Measurements from ENCODE around the gene ABLIM2.

ABLIM2 gene

DNA sequence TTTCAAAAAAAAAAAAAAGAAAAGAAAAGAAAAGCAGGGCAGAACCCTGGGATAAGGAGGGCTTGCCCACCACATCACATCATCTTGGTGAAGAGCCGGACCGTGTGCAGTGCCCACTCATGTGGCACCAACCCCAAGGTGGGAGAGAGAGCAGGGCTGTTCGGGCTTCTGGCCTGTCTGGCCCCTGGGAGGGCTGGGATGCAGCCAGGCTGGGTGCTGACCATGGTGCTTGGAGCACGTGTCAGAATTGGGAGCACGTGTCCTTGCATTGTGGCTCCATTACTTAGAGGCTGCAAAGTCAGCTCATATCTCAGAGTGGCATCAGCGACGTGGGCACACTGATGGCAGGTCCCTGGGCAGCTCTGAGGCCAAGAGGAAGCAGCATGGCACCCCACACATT, 118.0 kb downstream of the ABLIM2 start:
- no peak for DNase-seq

DNA sequence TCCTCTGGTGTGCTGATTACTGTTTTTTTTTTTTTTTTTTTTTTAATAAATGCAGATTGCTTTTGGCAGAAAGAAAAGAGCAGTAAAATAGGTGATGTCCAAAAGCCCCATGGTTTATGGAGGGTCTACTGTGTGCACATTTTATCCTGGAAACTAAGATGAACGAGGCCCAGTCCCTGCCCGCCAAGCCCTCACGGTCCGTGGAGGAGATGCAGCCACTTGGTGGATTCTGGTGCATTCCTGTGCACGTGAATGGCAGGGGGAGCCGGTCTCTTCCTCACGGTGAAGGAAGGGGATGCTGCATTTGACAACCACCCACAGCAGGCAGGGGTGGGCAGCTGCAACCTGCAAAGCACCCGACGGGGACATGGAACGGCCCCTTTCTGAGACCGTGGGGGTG, 118.8 kb downstream of the ABLIM2 start:
- no peak for DNase-seq

DNA sequence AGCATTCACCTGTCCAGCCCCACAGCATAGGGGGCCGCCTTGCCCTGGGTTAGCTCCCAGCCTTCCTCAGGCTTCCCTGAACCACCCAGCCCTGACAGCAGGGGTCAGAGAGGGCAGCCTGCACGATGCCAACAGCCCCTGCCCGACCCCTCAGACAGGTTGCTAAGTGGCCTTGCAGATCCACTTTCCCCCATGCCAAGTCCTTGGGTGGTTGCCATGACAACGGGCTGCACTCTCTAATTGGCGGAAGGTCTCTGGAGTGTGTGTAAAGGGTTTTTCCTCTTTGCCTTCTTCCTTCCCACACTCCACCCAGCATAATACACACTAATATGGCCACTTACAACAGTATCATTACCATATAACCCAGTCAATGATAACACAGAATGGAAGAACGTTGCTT, 119.3 kb downstream of the ABLIM2 start:
- no peak for DNase-seq

DNA sequence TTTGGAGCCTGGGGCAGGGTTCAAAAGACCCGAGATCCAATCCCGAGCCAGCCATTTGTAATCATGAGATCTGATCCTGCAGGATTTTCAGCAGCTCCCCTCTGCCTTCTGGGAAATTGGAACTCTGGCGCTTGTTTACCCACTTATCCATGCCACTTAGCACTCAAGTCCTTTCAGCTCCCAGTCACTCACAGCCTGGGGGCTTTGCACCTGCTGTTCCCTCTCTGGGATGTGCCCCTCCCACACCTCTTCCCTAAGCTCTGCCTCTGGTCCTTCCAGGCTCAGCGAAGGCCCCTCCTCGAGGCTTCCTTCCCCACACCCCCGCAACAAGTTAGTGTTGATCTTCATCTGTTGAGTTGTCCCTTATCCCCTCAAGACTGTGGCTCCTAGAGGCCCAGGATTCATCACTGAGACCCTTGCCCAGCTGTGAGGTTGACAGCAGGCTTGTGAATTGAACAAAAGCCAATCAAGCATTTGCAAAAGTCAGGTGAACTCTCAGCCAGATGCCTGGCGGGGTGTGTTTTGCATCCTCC, 119.8 kb downstream of the ABLIM2 start:
- no peak for DNase-seq

DNA sequence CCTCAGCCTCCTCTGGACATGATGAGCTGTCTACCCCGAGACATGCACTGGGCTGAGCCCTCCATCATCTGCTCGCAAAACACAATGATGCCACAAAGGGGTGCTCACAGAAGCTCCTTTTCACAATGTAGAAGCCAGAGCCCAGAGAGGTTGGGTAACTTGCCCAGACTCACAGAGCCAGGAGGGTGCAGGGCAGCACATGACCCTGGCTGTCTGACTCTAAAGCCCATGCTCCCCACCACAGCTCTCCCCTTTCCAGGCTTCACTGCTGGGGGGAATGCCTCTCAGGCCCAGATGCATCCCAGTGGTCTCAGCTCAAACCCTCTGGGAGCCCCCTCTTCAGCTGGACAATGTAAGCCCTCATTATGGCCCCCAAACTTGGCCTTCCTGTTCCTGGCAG, 120.5 kb downstream of the ABLIM2 start:
- DNase-seq = no peak

DNA sequence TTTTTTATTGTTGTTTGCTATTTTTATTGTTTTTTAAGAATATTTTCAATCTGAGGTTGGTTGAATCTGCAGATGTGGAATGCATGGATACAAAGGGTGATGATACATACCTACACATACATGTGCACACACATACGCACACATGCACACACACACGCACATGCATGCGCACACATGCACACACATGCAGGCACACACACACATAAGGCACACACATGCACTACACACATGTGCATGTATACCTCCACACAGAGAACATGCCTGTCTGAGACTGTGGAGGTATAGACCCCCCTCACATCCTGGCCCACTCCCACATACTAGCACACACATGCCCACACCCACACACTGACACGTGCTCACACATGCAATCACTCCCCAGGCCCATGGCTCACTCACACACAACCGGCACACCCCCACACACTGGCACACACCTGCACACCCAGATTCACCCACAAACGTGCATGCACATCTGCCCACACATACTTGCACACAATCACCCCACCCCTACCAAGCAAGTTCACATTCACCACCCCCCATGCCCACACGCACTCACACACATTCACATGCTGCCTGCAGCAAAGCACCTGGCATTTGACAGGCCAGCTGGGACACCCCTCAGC, 121.4 kb downstream of the ABLIM2 start:
- DNase-seq = no peak

DNA sequence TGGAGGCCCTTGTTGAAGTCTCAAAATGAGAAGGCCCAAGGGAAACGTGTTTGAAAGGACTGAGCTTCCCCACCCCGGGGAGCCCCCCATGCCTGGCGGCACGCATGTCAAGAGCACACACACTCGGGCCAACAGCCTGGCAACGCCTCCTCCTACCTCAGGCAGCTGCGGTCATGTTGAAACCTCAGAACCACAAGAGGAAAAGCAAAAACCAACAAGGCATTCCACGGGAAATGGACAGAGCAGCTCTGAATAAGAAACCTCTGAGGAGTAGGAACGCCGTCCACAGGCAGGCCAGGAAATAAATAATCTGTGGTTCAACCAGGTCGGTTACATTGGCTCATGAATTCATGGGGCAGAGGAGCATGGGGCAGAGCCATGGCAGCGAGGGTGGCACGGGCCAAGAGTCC, 123.2 kb downstream of the ABLIM2 start:
- DNase-seq = peak; percentile 5

DNA sequence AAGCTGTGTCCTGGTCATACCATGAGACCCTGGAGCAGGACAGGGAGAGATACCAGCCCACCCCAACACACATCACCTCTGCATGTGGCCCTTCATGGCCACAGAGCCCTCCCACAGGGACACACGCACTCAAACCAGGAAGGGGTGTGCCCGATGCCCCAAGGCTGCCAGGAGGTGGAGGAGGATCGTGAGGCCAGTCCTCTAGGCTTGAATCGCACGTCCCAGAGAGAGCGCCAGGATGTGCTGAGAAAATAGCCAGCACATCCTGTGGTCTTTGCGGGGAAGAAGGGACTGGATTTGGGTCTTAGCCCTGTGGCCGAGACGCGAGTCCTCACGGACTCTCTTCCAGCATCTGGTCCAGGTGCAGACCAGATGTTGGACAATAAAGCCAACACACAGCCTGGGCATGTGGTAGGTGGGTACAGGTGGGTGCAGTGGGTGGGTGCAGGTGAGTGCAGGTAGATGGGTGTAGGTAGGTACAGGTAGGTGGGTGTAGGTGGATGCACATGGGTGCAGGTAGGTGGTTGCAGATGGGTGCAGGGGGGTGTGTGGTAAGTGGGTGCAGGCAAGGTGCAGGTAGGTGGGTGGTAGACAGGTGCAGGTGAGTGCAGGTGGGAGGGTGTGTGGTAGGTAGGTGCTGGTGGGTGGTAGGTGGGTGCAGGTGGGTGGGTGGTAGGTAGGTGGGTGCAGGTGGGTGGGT, 124.6 kb downstream of the ABLIM2 start:
- DNase-seq = no peak

DNA sequence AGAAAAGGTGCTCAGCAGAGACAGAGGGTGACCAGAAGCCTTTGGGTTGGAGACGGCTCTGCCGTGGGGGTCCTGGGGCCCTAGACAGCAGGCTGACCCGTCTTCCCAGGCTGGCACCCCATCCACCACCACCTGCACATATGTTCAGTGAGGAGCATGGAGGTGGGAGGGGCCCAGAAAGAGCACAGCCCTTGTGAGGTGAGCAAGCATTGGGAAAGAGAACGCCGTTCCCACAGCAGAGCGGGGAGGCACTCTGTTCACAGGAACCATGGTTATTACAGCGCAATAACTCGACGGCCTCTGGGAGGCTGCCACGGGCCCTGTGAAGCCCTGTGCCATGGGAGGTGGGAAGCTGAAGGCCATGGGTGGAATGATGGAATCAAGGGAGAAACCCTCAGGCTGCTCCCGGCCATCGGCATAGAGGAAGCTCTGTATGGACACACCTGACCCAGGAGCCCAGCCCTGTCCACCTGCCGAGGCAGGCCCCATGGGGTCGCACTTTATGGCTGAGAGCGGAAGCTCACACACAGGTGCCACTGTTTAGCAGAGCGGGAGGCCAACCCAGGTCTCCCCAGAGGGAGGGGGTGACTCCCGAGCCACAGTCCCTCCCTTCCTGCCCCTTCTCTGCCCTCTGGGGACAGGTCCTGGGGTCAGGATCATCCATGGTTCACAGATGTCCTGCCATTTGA, 125.4 kb downstream of the ABLIM2 start:
- DNase-seq = no peak

DNA sequence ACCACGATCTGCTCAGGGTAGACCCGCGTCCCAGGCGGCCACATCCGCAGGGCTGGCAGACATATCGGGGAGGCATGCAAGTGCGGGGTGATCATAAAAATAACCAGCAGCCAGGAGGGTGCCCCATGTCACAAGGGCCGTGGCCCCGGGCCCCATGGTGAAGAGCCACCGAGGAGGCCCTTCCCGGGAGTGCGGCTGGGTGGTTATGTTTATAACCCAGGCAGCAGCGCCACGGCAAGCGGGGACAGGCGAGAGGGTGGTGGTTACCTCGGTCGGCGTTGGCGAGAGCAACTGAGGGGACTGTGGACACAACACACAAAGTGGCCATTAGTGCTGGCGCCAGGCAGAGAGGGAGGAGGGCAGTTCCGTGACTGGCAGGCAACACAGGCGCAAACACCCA, 126.2 kb downstream of the ABLIM2 start:
- no peak for DNase-seq

DNA sequence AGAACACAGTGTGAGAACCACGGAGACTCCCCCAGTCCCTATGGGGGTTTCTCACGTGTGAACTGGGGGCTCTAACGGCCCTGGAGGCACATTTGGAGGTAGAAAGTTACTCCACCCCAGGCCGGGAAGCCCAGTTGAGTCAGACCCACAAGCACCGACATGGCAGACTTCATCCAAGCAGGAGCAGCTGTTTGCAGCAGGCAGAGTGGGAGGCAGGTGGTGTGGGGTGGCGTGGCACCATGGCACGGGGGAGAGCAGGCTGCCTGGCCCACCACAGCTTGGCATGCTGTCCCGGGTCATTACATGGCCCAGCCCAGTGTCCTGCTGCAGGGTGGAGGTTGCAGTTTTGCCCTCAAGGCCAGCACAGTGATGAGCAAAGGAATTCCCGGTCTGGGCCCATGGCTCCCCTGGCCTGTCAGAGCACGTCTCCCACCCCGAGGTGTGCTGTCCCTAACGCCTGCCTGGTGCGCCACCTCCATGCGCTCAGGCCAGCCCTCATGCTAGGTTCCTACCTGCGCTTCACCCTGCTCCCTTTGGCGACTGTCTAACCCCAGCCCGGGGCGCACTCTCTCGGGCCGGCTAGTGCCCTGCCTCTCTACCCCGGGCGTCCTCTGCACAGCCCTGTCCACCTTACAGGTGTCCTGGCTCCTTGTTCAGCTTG, 128.4 kb downstream of the ABLIM2 start:
- DNase-seq = no peak

DNA sequence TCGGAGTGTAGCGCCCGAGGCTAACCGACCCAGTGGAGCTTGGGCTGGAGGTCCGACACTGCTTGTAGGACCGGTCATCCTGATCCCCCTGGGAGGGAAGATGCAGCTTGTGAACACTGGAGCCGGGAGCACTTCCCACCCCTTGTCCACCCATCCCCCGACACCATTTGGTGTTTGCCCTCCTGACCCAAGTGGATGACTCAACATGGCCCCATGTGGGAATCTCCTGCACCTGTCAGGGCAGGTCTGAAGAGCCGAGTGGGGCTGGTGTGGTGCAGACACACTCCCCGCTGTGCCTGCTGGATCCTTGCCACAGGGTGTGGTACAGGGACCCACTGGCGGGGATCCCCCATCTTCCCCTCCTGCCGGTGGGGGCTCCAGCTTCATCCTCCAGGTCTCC, 128.9 kb downstream of the ABLIM2 start:
- DNase-seq = no peak

DNA sequence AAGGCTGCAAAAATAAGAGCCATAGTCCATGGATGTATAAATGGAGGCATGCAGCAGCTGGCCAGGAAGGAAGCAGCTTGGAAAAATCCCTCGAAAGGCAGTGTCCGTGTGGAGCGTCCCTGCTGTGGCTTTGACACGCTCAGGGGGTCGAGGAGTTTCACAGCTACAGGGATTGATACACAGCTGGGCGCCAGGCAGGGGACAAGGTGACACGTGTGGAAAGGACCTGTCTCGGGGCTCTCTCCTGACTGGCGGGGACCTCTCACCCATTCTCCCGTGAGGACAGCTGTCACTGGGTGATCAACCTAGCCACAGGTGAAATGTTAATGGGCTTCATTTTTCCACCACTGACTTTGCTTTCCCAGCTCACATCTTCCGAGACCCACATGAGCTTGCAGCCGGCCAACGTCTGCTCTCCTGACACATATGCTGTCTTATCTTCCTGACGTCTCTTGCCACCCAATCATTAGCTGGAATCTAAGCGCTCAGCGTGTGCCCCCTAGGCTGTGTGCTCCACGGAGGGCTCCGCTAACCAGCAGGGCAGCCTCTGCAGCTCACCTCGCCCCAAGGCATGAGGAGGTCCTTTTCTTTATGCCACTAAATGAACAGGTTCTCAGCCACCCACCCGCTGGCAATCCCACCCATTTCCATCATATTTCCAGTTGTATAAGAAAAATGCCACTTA, 129.6 kb downstream of the ABLIM2 start:
- no peak for DNase-seq

DNA sequence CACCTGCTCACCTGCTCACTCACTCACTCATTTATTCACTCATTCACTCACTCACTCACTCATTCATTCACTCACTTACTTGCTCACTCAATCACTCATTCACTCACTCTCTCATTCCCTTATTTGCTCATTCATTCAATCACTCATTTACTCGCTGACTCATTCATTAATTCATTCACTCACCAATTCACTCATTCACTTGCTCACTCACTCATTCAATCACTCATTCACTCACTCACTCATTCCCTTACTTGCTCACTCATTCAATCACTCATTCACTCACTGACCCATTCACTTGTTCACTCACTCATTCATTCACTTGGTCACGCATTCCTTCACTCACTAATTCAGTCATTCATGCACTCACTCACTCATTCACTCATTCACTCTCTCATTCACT, 130.2 kb downstream of the ABLIM2 start:
- DNase-seq = no peak

DNA sequence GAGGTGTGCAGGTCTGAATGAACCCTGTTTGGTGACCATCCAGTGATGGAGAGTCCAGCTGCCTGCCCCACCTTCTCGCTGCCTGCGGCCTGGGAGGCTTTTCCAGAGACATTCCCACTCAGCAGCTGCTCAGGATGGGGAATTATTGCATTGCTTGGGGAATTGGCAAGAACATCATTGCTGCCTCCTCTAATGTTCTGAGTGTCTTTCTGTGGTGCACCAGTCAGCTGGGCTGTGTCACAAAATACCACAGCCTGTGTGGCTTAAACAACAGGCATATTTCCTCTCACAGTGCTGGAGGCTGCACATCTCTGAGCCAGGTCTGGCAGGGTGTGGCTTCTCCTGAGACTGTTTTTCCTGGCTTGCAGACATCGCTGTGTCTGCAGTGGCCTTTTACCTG, 132.2 kb downstream of the ABLIM2 start:
- no peak for DNase-seq

DNA sequence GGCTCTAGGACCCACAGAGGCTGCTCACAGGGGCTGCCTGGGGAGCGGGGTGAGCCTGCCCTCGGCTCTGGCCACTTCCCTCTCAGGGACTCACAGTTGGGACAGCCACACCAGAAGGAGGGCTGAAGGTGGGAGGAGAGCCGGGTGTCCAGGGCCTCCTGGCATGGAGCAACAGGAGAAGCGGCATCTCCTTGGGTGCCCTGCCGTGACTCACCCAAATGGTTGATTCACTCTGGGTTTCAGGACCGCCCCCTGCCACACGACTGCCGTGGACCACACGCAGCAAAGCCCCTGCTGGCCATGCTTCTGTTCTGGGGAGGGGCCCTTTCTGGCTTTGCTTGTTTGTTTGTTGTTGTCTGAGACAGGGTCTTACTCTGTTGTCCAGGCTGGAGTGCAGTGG, 132.9 kb downstream of the ABLIM2 start:
- no peak for DNase-seq

DNA sequence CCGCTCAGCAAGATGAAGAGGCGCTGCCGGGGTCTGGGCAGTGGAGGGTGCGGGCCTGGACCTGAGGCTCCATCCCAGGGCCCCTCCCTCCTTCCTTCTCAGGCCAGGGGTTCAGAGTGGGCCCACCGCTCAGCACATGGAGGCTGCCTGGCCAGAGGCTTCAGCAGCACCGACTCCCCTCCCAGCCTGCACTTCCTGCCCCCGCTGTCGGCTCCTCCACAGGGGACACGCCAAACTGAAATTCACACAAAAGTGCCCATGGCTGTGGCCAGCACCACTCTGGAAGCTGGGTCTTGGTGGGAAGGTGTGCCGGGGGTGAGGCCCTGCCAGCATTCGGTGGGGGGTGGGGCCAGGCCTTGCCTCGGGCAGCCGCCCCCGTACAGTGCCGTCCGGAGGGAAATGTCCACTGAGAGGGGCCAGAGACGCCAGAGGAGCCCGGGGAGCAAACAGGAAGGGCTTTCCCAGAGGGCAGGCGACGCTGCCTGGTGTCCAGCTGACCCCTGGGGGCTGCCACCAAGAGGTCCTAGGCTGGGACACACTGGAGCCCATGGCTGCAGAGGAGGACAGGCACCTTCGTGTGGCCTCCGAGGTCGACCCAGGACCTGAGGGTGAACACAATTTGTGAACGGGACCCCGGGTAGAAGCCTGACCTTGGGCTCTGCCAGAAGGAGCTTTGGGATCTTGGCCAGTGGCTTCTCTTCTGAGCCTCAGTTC, 134.4 kb downstream of the ABLIM2 start:
- DNase-seq = no peak

DNA sequence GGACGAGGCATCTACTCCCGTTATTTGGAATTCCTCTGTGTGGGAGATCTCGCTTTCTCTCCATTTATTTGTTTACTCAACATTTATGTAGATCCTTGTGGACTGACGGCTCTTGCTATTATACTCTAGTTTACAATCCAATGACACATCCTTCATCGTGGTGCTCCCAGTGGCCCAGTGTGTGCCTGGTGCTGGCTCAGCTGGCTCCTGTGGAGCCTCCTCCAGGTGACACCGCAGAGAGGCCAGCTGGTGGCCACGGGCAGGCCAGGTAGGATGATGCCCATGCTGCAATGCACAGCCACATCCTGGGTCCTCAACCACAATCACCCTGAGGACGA, 134.9 kb downstream of the ABLIM2 start:
- no peak for DNase-seq

DNA sequence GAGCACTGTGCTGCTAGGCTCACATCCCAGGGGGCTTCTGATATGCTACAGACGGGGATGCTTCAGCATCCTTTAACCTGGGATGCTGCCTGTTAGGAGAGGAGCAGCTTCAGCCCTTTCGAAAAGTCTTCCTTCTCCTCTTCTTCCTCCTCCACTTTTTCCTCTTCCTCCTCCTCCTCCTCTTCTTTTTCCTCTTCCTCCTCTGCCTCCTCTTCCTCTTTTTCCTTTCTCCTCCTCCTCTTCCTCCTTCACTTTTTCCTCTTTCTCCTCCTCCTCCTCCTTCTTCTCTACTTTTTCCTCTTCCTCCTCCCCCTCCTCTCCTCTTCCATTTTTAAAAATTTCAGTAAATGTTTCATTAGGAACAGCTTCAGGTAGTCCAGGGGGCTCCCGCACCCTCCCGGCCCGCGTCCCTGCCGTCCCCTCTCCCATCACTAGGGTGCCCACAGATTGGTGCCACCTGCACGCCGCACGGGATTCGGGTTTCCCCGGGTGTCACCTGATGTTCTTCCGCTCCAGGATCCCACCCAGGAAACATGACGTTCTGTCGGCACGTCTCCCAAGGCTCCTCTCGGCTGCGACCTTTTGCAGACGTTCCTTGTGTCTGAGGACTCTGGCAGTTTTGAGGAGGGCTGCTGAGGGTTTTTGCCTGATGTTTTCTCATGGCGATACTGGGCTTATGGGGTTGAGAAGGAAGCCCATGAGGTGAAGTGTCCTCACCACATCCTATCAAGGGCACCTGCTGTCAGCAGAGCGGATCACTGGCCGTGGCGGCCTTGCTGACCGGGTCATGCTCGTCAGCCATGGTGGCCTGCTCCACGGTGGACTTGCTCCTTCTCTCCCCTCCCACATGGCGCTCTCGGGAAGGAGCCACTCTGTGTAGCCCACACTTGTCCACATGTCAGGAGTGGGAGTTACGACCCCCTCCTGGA, 135.6 kb downstream of the ABLIM2 start:
- no peak for DNase-seq

DNA sequence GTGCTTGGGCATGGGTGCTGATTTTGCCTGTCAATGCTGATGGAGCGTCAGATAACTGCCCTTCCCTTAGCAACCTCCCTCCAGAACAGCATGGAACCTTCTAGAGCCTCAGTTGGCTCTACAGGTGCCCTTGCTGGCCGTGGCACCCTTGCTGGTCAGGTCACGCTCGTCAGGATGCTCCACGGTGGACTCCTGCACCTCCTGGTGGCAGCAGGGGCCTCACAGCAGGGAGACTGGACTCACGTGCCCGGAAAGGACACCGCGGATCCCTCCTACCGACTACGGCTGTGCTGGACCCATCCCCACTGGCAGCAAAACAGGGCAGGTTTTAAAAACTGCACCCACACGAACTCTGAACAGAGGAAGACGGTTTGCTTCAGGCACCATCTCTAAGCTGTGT, 136.8 kb downstream of the ABLIM2 start:
- DNase-seq = no peak

Data from CD4-positive, alpha-beta T cell treated with Interleukin-21 for 1 hour (primary cell).